Duodenal mucosa (tissue), 2 donors: ENCODE results near the gene DNER.
"Not testable (repeated sequence)": the region's sequence is repeated elsewhere in the genome, so short reads cannot be mapped to it uniquely, and the experiment has no call there.

ENCODE experiments used
- H3K27ac ChIP-seq: one replicate; pipeline ENCODE4 v1.7.0; 2013; ENCODE audit warnings: low read depth, low read length
- H3K27me3 ChIP-seq, 2 donors: one replicate each; pipeline ENCODE4 v1.7.0; 2013; ENCODE audit warnings: low read length in 2 of 2, control low read depth in 1 of 2; ENCODE audit not compliant: insufficient read depth in 2 of 2, control insufficient read depth in 1 of 2
- H3K36me3 ChIP-seq, 2 donors: one replicate each; pipeline ENCODE4 v1.7.0; 2013; ENCODE audit warnings: low read length in 2 of 2, control low read depth in 1 of 2; ENCODE audit not compliant: insufficient read depth in 2 of 2, control insufficient read depth in 1 of 2
- H3K4me1 ChIP-seq, 2 donors: one replicate each; pipeline ENCODE4 v1.7.0; 2013; ENCODE audit warnings: low read length in 2 of 2, control low read depth in 1 of 2; ENCODE audit not compliant: insufficient read depth in 2 of 2, control insufficient read depth in 1 of 2
- H3K4me3 ChIP-seq, 2 donors: one replicate each; pipeline ENCODE4 v1.7.0; 2013; ENCODE audit warnings: low read length in 2 of 2, low read depth in 1 of 2
- H3K9ac ChIP-seq, 2 donors: one replicate each; pipeline ENCODE4 v1.7.0; 2013; ENCODE audit warnings: low read length in 2 of 2, low read depth in 1 of 2
- H3K9me3 ChIP-seq, 2 donors: one replicate each; pipeline ENCODE4 v1.7.0; 2013; ENCODE audit warnings: low read length in 2 of 2, control low read depth in 1 of 2; ENCODE audit not compliant: control insufficient read depth in 1 of 2

DNER gene

GRCh38 chr2:229401171-229401865 lies 313.0 kb downstream of the DNER start:
- Histone ChIP-seq H3K27ac (no peak overlapping the region), H3K4me3 (no peak overlapping the region), H3K9ac (no peak overlapping the region), H3K36me3 (no peaks in the 10 kb centered on the region), H3K4me1 (no peaks in the 10 kb centered on the region), H3K27me3 (no peaks in the 10 kb centered on the region), H3K9me3 (no peaks in the 10 kb centered on the region)

DNA sequence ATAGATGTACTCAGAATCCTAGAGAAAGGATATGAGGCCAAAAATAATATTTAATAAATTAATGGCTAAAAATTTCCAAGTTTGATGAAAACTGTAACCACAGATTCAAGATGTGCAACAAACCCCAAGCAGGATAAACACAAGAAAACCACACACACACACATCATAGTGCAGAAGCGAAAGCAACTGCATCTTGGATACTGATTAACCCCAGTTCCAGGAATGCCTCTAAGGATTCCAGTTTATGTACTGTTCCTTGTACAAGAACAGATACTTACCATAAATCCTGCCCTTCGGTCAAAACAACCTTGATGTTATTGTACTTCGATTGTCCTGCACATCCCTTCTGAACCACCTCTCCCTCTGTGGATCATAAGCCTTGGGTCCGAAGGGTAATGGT lies 320.4 kb downstream of the DNER start:
- Histone ChIP-seq H3K36me3 (no peaks in the 10 kb centered on the region), H3K9me3 (peaks cover 0 to 3% of the 10 kb centered on the region in 2 donors), H3K27ac (no peak overlapping the region), H3K9ac (no peak overlapping the region), H3K4me1 (no peaks in the 10 kb centered on the region), H3K27me3 (no peaks in the 10 kb centered on the region), H3K4me3 (no peak overlapping the region)

- Histone ChIP-seq H3K9ac (no peak overlapping the region), H3K4me1 (no peaks in the 10 kb centered on the region), H3K9me3 (peaks cover 0 to 3% of the 10 kb centered on the region in 2 donors), H3K27ac (no peak overlapping the region), H3K4me3 (no peak overlapping the region), H3K27me3 (no peaks in the 10 kb centered on the region), H3K36me3 (no peaks in the 10 kb centered on the region)
Measured at GRCh38 chr2:229392196-229392595, 322.2 kb downstream of the DNER start.

GRCh38 chr2:229388731-229389130 lies 325.6 kb downstream of the DNER start:
- no peak overlapping the region for H3K4me3 ChIP-seq
- no peaks in the 10 kb centered on the region for H3K9me3 ChIP-seq
- H3K27me3 ChIP-seq: no peaks in the 10 kb centered on the region
- H3K9ac ChIP-seq: no peak overlapping the region
- H3K27ac ChIP-seq: no peak overlapping the region
- H3K36me3 ChIP-seq: no peaks in the 10 kb centered on the region
- H3K4me1 ChIP-seq: no peaks in the 10 kb centered on the region

- H3K27ac ChIP-seq: no peak overlapping the region
- H3K4me1 ChIP-seq: no peaks in the 10 kb centered on the region
- H3K9ac ChIP-seq: no peak overlapping the region
- no peaks in the 10 kb centered on the region for H3K36me3 ChIP-seq
- no peaks in the 10 kb centered on the region for H3K9me3 ChIP-seq
- H3K27me3 ChIP-seq: no peaks in the 10 kb centered on the region
- no peak overlapping the region for H3K4me3 ChIP-seq
Measured at GRCh38 chr2:229387866-229388265, 326.5 kb downstream of the DNER start.

DNA sequence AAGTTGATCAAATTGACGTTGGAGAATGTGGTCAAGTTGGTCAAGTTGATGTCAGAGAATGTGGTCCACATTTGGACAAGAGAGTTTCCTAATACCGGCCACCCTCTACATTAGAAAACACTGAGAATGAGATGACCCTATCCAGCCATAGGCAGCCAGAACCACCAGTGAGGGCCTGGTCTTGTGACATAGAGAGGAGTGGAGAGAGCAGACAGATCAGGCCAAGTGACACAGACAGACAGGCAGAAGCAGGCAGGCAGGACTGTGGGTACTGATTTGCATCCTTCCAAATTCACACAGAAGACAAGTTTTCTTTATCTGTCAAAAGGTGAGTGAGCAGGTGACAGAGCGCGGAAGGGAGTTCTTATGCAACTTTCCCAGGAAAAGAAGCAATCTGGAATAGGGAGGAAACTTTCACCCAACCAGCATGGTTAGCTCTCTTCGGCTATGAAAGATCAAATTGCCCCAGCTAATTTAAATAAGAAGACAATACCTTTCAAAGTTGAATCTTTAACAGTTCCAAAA lies 334.2 kb downstream of the DNER start:
- no peak overlapping the region for H3K27ac ChIP-seq
- no peaks in the 10 kb centered on the region for H3K27me3 ChIP-seq
- no peak overlapping the region for H3K4me3 ChIP-seq
- H3K9ac ChIP-seq: no peak overlapping the region
- no peaks in the 10 kb centered on the region for H3K9me3 ChIP-seq
- no peaks in the 10 kb centered on the region for H3K4me1 ChIP-seq
- no peaks in the 10 kb centered on the region for H3K36me3 ChIP-seq

DNA sequence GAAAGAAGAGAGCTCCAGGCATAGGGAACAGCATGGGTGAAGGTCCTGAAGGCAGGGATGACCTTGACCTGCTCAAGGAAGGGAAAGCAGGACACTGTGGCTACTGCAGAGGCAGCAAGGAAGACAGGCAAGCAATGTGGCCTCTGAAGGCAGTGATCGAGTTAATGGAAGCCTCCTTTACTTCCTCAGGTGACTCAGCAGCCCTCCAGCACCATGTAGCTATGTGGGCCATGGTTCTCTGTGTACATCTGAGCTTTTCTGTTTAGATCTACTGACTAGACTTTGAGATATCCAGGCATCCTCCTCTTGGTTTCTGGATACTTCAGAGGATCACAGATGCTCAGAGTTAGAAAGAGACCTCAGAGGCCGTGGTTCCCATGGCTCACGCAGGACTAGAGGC lies 336.0 kb downstream of the DNER start:
- no peaks in the 10 kb centered on the region for H3K9me3 ChIP-seq
- no peak overlapping the region for H3K27ac ChIP-seq
- no peak overlapping the region for H3K9ac ChIP-seq
- H3K27me3 ChIP-seq: no peaks in the 10 kb centered on the region
- no peak overlapping the region for H3K4me3 ChIP-seq
- H3K4me1 ChIP-seq: no peaks in the 10 kb centered on the region
- H3K36me3 ChIP-seq: no peaks in the 10 kb centered on the region

DNA sequence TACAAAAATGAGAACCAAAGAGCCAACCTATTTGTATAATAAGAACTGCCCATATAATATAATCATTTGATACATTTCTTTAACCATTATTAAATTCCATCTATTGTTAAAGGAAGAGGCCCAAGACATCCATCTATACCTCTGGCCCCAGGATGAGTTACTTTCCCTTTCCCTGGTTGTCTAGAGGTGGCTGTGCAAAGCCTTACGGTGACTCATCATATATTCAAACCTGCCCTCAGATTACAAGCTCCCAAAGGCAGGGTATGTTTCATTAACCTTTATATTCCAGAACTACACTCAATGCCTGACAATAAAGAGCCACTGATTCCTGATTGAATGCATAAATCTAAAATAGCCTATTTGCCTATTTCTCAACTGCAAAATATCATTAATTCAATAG lies 337.5 kb downstream of the DNER start:
- no peaks in the 10 kb centered on the region for H3K36me3 ChIP-seq
- no peak overlapping the region for H3K4me3 ChIP-seq

DNA sequence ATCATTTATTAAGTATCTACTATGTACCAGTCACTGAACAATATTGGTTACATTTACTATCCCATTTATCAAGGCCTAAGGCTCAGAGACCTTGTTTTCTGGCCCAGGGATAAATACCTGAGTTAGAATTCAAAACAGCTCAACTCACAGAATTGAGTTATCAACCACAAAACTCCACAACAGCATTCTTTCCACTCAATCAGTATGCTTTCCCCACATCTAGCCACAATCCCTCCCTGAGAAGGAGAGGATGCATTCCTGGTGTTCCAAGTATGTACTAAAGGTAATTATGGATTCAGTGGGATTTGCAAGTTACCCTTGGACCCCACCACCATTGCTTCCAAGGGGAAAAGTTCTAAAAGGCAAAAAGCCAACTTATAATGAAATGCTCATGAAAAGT lies 339.1 kb downstream of the DNER start:
- no peaks in the 10 kb centered on the region for H3K9me3 ChIP-seq
- H3K27me3 ChIP-seq: no peaks in the 10 kb centered on the region
- H3K4me1 ChIP-seq: no peaks in the 10 kb centered on the region
- H3K9ac ChIP-seq: no peak overlapping the region
- no peaks in the 10 kb centered on the region for H3K36me3 ChIP-seq
- no peak overlapping the region for H3K27ac ChIP-seq
- no peak overlapping the region for H3K4me3 ChIP-seq

More for the DNA sequence above, 337.5 kb downstream of the DNER start:
- Histone ChIP-seq H3K9ac (no peak overlapping the region), H3K27ac (no peak overlapping the region), H3K4me1 (no peaks in the 10 kb centered on the region), H3K9me3 (no peaks in the 10 kb centered on the region), H3K27me3 (no peaks in the 10 kb centered on the region)

GRCh38 chr2:229373311-229373710 lies 341.0 kb downstream of the DNER start:
- not testable (repeated sequence) for H3K36me3 ChIP-seq, H3K27ac ChIP-seq, H3K4me3 ChIP-seq, H3K4me1 ChIP-seq, H3K9ac ChIP-seq, H3K9me3 ChIP-seq, H3K27me3 ChIP-seq
